A549 treated with AZD2906 at 1 μM for 4 hours (cell line): ENCODE data around the gene PSME4. TPM values are rescaled to one million over a fixed set of nuclear protein-coding genes. Genes with fewer than 3 reads are reported as not detected.

Experiments used
- total RNA-seq: library from RNA; stranded (reverse); fragments of 200-300 nt; extraction: Qiagen RNA extraction; gene quantifications from 5 replicates; pipeline ENCODE4 v1.2.3, GENCODE V29; 2022

PSME4 gene
- total RNA-seq: 40.5 to 50.2 TPM (median 44.3 TPM) in 5 replicates

GRCh38 chr2:53970724-53971602 is at the start of gene PSME4:
PSME4 (minus strand) TSS chr2:53970993; CDS start chr2:53970784, 209 bp downstream.

GRCh38 chr2:53859206-53860181 is 111.3 kb downstream of the PSME4 start, which contains the start of gene GPR75:
GPR75 (minus strand) TSS chr2:53859967; CDS start chr2:53854756, 5,211 bp downstream.

Other genes with a start within 250 kb of the PSME4 start
- 12.7 to 14.4 TPM (median 13.0 TPM) in 5 replicates for gene CHAC2, start 203.2 kb downstream of the PSME4 start, total RNA-seq
- 10.2 to 11.9 TPM (median 11.8 TPM) in 5 replicates for gene ASB3, start 184.0 kb downstream of the PSME4 start, total RNA-seq
- 52.5 to 65.8 TPM (median 56.8 TPM) in 5 replicates for gene ERLEC1, start 183.9 kb downstream of the PSME4 start, total RNA-seq
- 1.2 to 2.0 TPM (median 1.6 TPM) in 5 replicates for gene GPR75, start 111.0 kb downstream of the PSME4 start, total RNA-seq
- 7.8 to 8.5 TPM (median 8.0 TPM) in 5 replicates for gene ACYP2, start 144.6 kb upstream of the PSME4 start, total RNA-seq